DOHH2 (cell line): ENCODE measurements around the gene EXOC3.

Experiments used
- H3F3A ChIP-seq: fragments of 200-600 bp; sonication (generic), shearing (Covaris generic); 2 replicates; pipeline ENCODE4 v1.6.0; 2016; ENCODE audit warnings: antibody characterized with exemption, mild to moderate bottlenecking; ENCODE audit not compliant: control insufficient read depth, insufficient read depth
- H3K27ac ChIP-seq: fragments of 200-600 bp; sonication (generic); 2 replicates; pipeline ENCODE4 v1.5.1; 2014; ENCODE audit warnings: low read depth, mild to moderate bottlenecking, low read length, moderate library complexity
- H3K27me3 ChIP-seq: fragments of 200-600 bp; sonication (generic); 2 replicates; pipeline ENCODE4 v1.6.1; 2014; ENCODE audit warnings: mild to moderate bottlenecking, low read length, mixed read lengths; ENCODE audit not compliant: control insufficient read depth
- H3K36me3 ChIP-seq: fragments of 200-600 bp; sonication (generic); 2 replicates; pipeline ENCODE4 v1.6.1; 2014; ENCODE audit warnings: mild to moderate bottlenecking, low read length, moderate library complexity, mixed read lengths; ENCODE audit not compliant: control insufficient read depth
- H3K4me1 ChIP-seq: fragments of 200-600 bp; sonication (generic); 2 replicates; pipeline ENCODE4 v1.6.1; 2014; ENCODE audit warnings: mild to moderate bottlenecking, low read length, mixed read lengths; ENCODE audit not compliant: control insufficient read depth
- H3K4me2 ChIP-seq: fragments of 200-600 bp; sonication (generic); 2 replicates; pipeline ENCODE4 v1.6.0; 2014; ENCODE audit warnings: mild to moderate bottlenecking, low read length, moderate library complexity
- H3K4me3 ChIP-seq: fragments of 200-600 bp; sonication (generic); 2 replicates; pipeline ENCODE4 v1.5.1; 2014; ENCODE audit warnings: mild to moderate bottlenecking, low read length, mixed read lengths
- H3K79me2 ChIP-seq: fragments of 200-600 bp; sonication (generic); 2 replicates; pipeline ENCODE4 v1.6.1; 2014; ENCODE audit warnings: mild to moderate bottlenecking, low read length, mixed read lengths; ENCODE audit not compliant: control insufficient read depth
- H3K9me2 ChIP-seq: fragments of 200-600 bp; sonication (generic); replicated peaks from 2 replicates; pipeline ENCODE4 v1.6.1; 2014; ENCODE audit warnings: mild to moderate bottlenecking, low read length, mixed read lengths; ENCODE audit not compliant: control insufficient read depth
- H3K9me3 ChIP-seq: fragments of 200-600 bp; sonication (generic); 2 replicates; pipeline ENCODE4 v1.6.1; 2014; ENCODE audit warnings: antibody characterized with exemption, low read length, mixed read lengths; ENCODE audit not compliant: control insufficient read depth, insufficient read depth
- H4K20me1 ChIP-seq: fragments of 200-600 bp; sonication (generic); 2 replicates; pipeline ENCODE4 v1.6.0; 2014; ENCODE audit warnings: low read depth, mild to moderate bottlenecking, antibody characterized with exemption, low read length, moderate library complexity; ENCODE audit not compliant: control insufficient read depth, insufficient read depth
- EZH2phosphoT487 ChIP-seq: fragments of 200-600 bp; sonication (generic); IDR thresholded peaks from 2 replicates; pipeline ENCODE4 v1.6.1; 2017; ENCODE audit warnings: borderline replicate concordance, mild to moderate bottlenecking, antibody characterized with exemption, low read length, moderate library complexity, mixed read lengths
- TF ChIP-seq, protein P1 (sequence below): fragments of 200-600 bp; sonication (generic); IDR thresholded peaks from one replicate; pipeline ENCODE4 v1.5.1; 2014; ENCODE audit warnings: antibody characterized with exemption, mild to moderate bottlenecking, low read depth, low read length; ENCODE audit not compliant: poor library complexity, severe bottlenecking

Gene EXOC3

DNA sequence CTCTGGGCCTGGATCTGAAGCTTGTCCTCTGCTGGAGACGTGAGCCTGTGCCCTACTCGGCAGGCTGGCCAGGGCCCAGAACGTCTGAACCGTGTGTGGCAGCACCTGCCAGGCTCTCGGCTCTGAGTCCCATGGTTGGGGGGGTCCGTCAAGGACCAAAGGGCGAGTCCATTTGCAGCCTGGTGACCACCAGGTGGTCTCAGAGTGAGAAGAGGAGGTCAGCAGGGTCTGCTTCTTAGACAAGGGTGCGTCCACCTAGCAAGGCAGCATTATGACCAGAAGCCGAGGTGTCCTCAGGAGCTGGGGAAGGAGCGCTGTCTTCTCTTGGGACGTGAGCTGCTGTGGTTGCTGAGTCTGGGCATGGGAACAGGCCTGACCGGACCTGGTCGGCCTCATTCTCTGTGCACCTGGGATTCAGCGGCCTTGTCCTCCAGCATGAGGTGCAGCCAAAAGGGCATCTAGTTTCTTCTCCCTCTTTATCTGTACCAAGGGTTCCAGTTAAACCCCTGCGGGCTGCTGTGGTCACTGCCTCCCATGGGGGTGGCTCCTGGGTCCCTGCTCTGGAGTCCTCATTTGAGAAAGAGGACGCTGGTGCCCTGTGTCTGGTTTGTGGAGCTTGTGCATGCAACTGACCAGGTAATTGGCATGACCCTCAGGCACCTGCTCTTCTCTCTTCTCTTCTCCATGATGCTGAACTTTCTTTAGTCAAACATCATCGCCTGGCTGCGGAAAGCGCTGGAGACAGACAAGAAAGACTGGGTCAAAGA lies 14.4 kb downstream of the EXOC3 start:
- Histone ChIP-seq H3K27ac (no peak overlapping the region), H3K9me3 (no peaks in the 10 kb centered on the region), H3K27me3 (no peaks in the 10 kb centered on the region), H4K20me1 (no peaks in the 10 kb centered on the region), H3K4me3 (no peak overlapping the region), H3K36me3 (peaks cover 92% of the 10 kb centered on the region), H3F3A (peaks cover 4% of the 10 kb centered on the region; the same call in 1 of the 2 replicates), H3K79me2 (peaks cover 64% of the 10 kb centered on the region), H3K9me2 (no peaks in the 10 kb centered on the region), H3K4me1 (peaks cover 5% of the 10 kb centered on the region), H3K4me2 (no peak overlapping the region)
- TF ChIP-seq EZH2phosphoT487: no peak
- TF ChIP-seq, protein P1, sequence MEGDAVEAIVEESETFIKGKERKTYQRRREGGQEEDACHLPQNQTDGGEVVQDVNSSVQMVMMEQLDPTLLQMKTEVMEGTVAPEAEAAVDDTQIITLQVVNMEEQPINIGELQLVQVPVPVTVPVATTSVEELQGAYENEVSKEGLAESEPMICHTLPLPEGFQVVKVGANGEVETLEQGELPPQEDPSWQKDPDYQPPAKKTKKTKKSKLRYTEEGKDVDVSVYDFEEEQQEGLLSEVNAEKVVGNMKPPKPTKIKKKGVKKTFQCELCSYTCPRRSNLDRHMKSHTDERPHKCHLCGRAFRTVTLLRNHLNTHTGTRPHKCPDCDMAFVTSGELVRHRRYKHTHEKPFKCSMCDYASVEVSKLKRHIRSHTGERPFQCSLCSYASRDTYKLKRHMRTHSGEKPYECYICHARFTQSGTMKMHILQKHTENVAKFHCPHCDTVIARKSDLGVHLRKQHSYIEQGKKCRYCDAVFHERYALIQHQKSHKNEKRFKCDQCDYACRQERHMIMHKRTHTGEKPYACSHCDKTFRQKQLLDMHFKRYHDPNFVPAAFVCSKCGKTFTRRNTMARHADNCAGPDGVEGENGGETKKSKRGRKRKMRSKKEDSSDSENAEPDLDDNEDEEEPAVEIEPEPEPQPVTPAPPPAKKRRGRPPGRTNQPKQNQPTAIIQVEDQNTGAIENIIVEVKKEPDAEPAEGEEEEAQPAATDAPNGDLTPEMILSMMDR: no peak

DNA sequence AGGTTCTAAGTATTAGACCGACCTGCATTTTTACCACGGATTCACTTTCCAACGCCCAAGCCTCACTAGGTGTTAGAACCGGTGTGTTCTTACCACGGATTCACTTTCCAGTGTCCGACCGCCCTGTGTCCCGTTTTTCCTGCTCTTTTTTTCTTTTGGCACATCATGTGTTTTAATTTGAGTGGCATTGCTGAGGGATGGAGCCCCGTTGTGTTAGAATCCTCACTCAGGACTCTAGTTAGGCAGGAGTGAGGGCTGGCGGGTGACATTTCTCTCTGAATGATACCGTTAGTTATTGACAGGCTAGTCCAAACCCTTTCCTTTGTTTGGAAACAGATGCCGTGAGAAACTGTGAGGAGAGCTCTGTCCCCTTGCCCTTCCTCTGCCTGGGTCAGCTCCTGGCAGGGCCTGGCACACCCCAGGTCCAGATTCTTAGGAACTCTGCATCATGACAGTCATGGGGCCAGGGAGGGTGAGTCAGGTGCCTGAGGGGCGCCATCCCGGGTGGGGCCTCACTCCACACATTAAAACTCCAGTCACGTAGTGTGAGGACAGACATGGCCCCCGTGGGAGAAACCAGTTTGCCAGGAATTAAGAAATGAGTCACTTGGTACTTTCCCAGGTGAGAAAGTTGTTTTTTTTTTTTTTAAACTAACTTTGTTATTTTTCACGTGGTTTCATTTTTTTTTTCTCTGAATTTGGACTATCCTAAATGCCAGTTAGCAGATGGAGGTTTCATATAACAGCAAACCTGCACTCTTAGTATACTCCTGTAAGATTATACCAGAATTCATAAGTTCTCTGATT lies 15.8 kb downstream of the EXOC3 start:
- Histone ChIP-seq H4K20me1 (no peaks in the 10 kb centered on the region), H3K9me3 (no peaks in the 10 kb centered on the region), H3K27me3 (no peaks in the 10 kb centered on the region), H3K27ac (no peak overlapping the region), H3K4me3 (no peak overlapping the region), H3K4me1 (peaks cover 7% of the 10 kb centered on the region), H3K79me2 (peaks cover 50% of the 10 kb centered on the region), H3F3A (peaks cover 9% of the 10 kb centered on the region), H3K9me2 (no peaks in the 10 kb centered on the region), H3K36me3 (peaks cover 83% of the 10 kb centered on the region), H3K4me2 (no peak overlapping the region)
- no peak for TF ChIP-seq EZH2phosphoT487
- TF ChIP-seq, protein P1: no peak

DNA sequence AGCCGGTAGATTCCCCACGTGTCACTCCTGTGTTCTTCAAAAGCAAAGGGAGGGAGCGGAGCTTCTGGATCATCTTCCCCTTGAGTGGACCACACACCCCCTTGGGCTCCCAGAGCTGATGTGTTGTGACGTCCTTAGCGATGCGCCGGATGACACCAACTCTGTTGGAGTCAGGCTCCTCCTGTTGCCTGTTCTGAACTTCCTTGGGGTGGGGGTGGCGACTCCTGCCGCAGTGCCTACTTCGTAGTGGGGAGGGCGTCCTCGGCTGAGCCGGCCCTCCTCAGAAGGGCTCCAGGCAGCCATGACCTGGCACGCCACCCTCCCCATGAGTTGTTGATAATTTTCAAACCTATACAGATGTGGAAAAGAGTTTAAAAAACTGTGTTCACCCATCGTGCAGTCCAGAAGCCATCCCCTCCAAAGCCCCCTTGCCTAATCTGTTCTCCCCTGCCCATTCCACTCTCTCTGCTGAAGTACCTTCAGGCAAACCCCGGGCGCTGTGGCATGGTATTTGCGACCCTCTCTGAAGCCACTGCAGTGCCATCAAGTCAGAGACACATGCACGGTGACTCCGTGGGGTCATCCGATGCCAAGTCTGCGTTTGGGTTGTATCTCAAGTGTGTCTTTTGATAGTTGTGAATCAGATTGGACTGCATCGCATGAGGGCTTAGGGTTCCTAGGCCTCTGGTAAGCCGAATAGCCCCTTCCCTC lies 16.7 kb downstream of the EXOC3 start:
- H3K79me2 ChIP-seq: peaks cover 40% of the 10 kb centered on the region
- H3K9me3 ChIP-seq: no peaks in the 10 kb centered on the region
- H4K20me1 ChIP-seq: no peaks in the 10 kb centered on the region
- peaks cover 7% of the 10 kb centered on the region for H3K4me1 ChIP-seq
- peaks cover 83% of the 10 kb centered on the region for H3K36me3 ChIP-seq
- H3K27me3 ChIP-seq: no peaks in the 10 kb centered on the region
- no peaks in the 10 kb centered on the region for H3K9me2 ChIP-seq
- no peak for TF ChIP-seq EZH2phosphoT487
- TF ChIP-seq, protein P1: no peak
- no peak overlapping the region for H3K4me2 ChIP-seq
- H3F3A ChIP-seq: peaks cover 5% of the 10 kb centered on the region; the same call in 1 of the 2 replicates
- H3K27ac ChIP-seq: no peak overlapping the region
- H3K4me3 ChIP-seq: no peak overlapping the region
